A673 (cell line): ENCODE measurements around the gene LRP1B. TPM values are rescaled to one million over a fixed set of nuclear protein-coding genes. Genes with fewer than 3 reads are reported as not detected.

Experiments
- BruUV-seq: library from RNA; stranded (reverse); fragments of 400-500 nt; replicated peaks from 2 replicates; lab custom pipeline; 2021; lab: Mats Ljungman, UMichigan
- CTCF ChIA-PET: fragments of 300-600 bp; sonication (Branson Sonifier 250); formaldehyde crosslinking; loops from one replicate; lab custom pipeline; 2022; ENCODE audit warnings: antibody characterized with exemption; lab: Charles Lee
- POLR2A ChIA-PET: fragments of 300-600 bp; sonication (Branson Sonifier 250); formaldehyde crosslinking; loops from one replicate; lab custom pipeline; 2022; ENCODE audit warnings: antibody characterized with exemption; ENCODE audit not compliant: low non-redundant PET; lab: Charles Lee
- DNase-seq: peaks from one replicate; pipeline ENCODE4 v3.0.0-alpha.2; 2015; ENCODE audit warnings: low spot score
- H3K27ac ChIP-seq: fragments of 200-600 bp; sonication (generic); 2 replicates; pipeline ENCODE4 v1.5.1; 2016; ENCODE audit warnings: mixed run types, low read depth, mild to moderate bottlenecking, mixed read lengths, antibody characterized with exemption, low read length; ENCODE audit not compliant: poor library complexity, severe bottlenecking
- H3K27me3 ChIP-seq: fragments of 200-600 bp; sonication (generic); replicated peaks from 2 replicates; pipeline ENCODE4 v1.6.1; 2017; ENCODE audit warnings: mixed run types, low read depth, mild to moderate bottlenecking, mixed read lengths, antibody characterized with exemption, low read length; ENCODE audit not compliant: insufficient read depth, poor library complexity
- H3K36me3 ChIP-seq: fragments of 200-600 bp; sonication (generic); 2 replicates; pipeline ENCODE4 v1.6.1; 2016; ENCODE audit warnings: mixed run types, mild to moderate bottlenecking, mixed read lengths, antibody characterized with exemption, low read length; ENCODE audit not compliant: insufficient read depth, poor library complexity, severe bottlenecking
- H3K4me1 ChIP-seq: fragments of 200-600 bp; sonication (generic); 2 replicates; pipeline ENCODE4 v1.6.1; 2017; ENCODE audit warnings: mixed run types, mild to moderate bottlenecking, mixed read lengths, antibody characterized with exemption, low read length; ENCODE audit not compliant: insufficient read depth, poor library complexity, severe bottlenecking
- H3K4me3 ChIP-seq: fragments of 200-600 bp; sonication (generic); 2 replicates; pipeline ENCODE4 v1.5.1; 2016; ENCODE audit warnings: low read depth, mixed run types, mild to moderate bottlenecking, mixed read lengths, low read length; ENCODE audit not compliant: poor library complexity, severe bottlenecking
- H3K9me3 ChIP-seq: fragments of 200-600 bp; sonication (generic); 2 replicates; pipeline ENCODE4 v1.6.1; 2016; ENCODE audit warnings: mixed run types, low read depth, mild to moderate bottlenecking, mixed read lengths, antibody characterized with exemption, low read length; ENCODE audit not compliant: poor library complexity, severe bottlenecking
- EZH2 ChIP-seq: fragments of 200-600 bp; sonication (generic); IDR thresholded peaks from 2 replicates; pipeline ENCODE4 v1.6.1; 2017; ENCODE audit warnings: borderline replicate concordance, low read depth, mild to moderate bottlenecking, mixed read lengths, antibody characterized with exemption, low read length; ENCODE audit not compliant: poor library complexity, severe bottlenecking
- intact Hi-C: fragments of 100-400 bp; cut with micrococcal nuclease; formaldehyde crosslinking; loops from one replicate; pipeline ENCODE4 v1.10.0; 2022; ENCODE audit not compliant: unreplicated experiment
- total RNA-seq: library from RNA; stranded (reverse); gene quantifications from 2 replicates; pipeline ENCODE4 v1.2.3, GENCODE V29; 2021
- TF ChIP-seq, protein P1 (sequence below): fragments of 300-800, 200-600 bp; sonication (generic); conservative IDR thresholded peaks from 2 replicates; pipeline ENCODE4 v1.5.1; 2017; ENCODE audit warnings: low read depth, mild to moderate bottlenecking, antibody characterized with exemption, low read length, moderate library complexity, mixed read lengths

The LRP1B gene
- total RNA-seq, 1 experiment from 2014 or later = 9.9 TPM

DNA sequence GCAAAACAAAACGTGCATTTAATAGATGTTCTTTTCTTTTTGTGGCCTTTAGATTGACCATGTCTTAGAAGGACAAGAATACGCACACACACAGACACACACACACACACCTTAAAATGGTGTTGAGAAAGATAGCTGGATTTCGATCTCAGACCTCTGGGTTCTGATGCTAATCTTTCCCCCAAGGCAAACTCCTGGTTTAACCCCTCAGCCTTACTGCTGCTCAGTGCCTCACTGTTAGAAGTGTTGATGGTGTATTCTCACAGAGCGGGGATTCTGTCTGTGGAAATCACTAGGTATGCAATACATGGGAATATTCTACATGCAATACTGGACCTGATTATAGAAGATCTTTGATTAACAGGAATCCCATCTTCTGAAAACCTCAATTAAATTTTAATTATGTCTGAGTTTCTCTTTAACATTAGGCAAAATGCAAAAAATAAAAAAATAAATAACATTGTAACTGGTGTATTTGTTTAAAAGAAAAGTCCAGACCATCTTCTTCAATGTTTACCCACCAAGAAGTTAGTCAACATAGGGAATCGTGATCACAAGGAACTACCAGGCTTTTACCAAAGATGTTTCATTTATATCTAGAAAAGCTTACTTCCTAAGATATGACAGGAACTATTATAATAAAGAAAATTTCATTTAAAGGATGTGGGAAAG lies 613.5 kb downstream of the LRP1B start:
- ChIA-PET POLR2A (no interaction called here), CTCF (no interaction called here)
- no peaks in the 10 kb centered on the region for H3K27me3 ChIP-seq
- no peaks in the 10 kb centered on the region for H3K36me3 ChIP-seq
- no TSS peak for BruUV-seq
- intact Hi-C loops = no loop called here
- no peak overlapping the region for H3K4me3 ChIP-seq
- TF ChIP-seq, protein P1, sequence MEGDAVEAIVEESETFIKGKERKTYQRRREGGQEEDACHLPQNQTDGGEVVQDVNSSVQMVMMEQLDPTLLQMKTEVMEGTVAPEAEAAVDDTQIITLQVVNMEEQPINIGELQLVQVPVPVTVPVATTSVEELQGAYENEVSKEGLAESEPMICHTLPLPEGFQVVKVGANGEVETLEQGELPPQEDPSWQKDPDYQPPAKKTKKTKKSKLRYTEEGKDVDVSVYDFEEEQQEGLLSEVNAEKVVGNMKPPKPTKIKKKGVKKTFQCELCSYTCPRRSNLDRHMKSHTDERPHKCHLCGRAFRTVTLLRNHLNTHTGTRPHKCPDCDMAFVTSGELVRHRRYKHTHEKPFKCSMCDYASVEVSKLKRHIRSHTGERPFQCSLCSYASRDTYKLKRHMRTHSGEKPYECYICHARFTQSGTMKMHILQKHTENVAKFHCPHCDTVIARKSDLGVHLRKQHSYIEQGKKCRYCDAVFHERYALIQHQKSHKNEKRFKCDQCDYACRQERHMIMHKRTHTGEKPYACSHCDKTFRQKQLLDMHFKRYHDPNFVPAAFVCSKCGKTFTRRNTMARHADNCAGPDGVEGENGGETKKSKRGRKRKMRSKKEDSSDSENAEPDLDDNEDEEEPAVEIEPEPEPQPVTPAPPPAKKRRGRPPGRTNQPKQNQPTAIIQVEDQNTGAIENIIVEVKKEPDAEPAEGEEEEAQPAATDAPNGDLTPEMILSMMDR = no peak
- TF ChIP-seq EZH2 = no peak
- no peak overlapping the region for H3K27ac ChIP-seq
- no peak for DNase-seq
- no peaks in the 10 kb centered on the region for H3K9me3 ChIP-seq
- H3K4me1 ChIP-seq = no peaks in the 10 kb centered on the region

DNA sequence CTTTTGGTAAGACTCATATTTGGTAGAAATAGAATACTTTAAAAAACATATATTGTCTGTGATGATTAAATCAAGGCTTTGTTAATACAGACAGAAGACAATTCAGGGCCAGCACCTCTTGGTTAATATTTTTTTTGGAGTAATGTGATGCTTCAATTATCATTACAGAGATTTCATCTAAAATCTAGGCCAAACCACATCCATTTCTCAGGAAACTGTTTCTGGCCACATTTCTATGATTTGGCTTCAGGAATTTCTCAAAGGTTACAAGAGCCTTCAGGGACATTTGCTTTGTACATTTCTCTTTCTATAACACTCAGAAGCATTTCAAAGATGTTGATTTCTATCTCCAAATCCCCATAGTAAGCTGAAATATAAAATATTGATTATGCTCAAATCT lies 614.9 kb downstream of the LRP1B start:
- no TSS peak for BruUV-seq
- Histone ChIP-seq H3K9me3 (no peaks in the 10 kb centered on the region), H3K36me3 (no peaks in the 10 kb centered on the region), H3K27ac (no peak overlapping the region), H3K4me3 (no peak overlapping the region), H3K4me1 (no peaks in the 10 kb centered on the region), H3K27me3 (no peaks in the 10 kb centered on the region)
- intact Hi-C loops = no loop called here
- ChIA-PET CTCF (no interaction called here), POLR2A (no interaction called here)
- DNase-seq = no peak
- TF ChIP-seq, protein P1 = no peak
- TF ChIP-seq EZH2 = no peak

GRCh38 chr2:141513853-141514252 lies 617.0 kb downstream of the LRP1B start:
- CTCF ChIA-PET = no interaction called here
- Histone ChIP-seq H3K36me3 (no peaks in the 10 kb centered on the region), H3K4me3 (no peak overlapping the region), H3K9me3 (no peaks in the 10 kb centered on the region), H3K27me3 (no peaks in the 10 kb centered on the region), H3K27ac (no peak overlapping the region), H3K4me1 (no peaks in the 10 kb centered on the region)
- intact Hi-C loops = no loop called here
- TF ChIP-seq, protein P1 = no peak
- TF ChIP-seq EZH2 = no peak
- no peak for DNase-seq
- POLR2A ChIA-PET = interaction anchor here (0.7 kb wide), 1 partner anchor 32 kb away, joined by 4 read pairs; no protein-coding TSS in a partner anchor
- BruUV-seq = no TSS peak
